T-helper 1 cell treated with Interleukin-12 subunit alpha and Interleukin-12 subunit beta and Interleukin-4 antibody, amounts not matched to agents 30 μg/mL and 1 μg/mL, for 36 hours (primary cell): ENCODE data around the gene EHMT2.
"Not testable (repeated sequence)": the region's sequence is repeated elsewhere in the genome, so short reads cannot be mapped to it uniquely, and the experiment has no call there.

ENCODE experiments used
- H3K27ac Mint-ChIP-seq: one replicate; pipeline ENCODE4 v1.8.0; 2021; ENCODE audit warnings: mild to moderate bottlenecking, mixed read lengths
- H3K27me3 Mint-ChIP-seq: one replicate; pipeline ENCODE4 v1.8.0; 2021; ENCODE audit warnings: low read depth, mixed read lengths
- H3K36me3 Mint-ChIP-seq: one replicate; pipeline ENCODE4 v1.8.0; 2021; ENCODE audit warnings: low read depth, mixed read lengths
- H3K4me1 Mint-ChIP-seq: one replicate; pipeline ENCODE4 v1.8.0; 2021; ENCODE audit warnings: low read depth, mixed read lengths
- H3K4me3 Mint-ChIP-seq: one replicate; pipeline ENCODE4 v1.8.0; 2021; ENCODE audit warnings: mild to moderate bottlenecking, moderate library complexity, mixed read lengths
- H3K9me3 Mint-ChIP-seq: one replicate; pipeline ENCODE4 v1.8.0; 2021; ENCODE audit warnings: mixed read lengths

EHMT2 gene

DNA sequence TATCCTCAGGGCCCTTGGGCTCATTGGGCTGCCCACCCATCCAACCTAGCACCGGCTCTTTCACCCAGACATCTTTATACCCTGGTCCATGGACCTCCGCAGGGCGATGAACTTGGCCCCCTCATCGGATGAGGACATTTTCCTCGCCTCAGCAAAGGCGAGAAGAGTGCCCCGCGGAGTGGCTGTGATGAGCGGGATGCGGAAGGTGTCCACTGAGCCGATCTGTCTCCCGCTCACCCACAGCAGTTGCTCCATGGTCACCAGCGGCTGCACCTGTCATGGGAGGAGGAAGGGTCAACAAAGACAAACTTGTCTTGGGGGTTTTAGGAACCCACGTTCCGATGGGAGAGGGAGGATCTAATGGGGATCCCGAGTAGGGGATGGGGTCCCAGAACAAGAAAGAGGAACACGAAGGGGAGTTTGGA lies 35.6 kb downstream of the EHMT2 start:
- Mint-ChIP-seq H3K4me3 (peak overlapping the region; percentile 98), H3K27ac (peak overlapping the region; percentile 91), H3K27me3 (no peaks in the 10 kb centered on the region), H3K9me3 (no peaks in the 10 kb centered on the region), H3K4me1 (peaks cover 20% of the 10 kb centered on the region), H3K36me3 (peaks cover 18% of the 10 kb centered on the region)

- Mint-ChIP-seq H3K27me3 (no peaks in the 10 kb centered on the region), H3K4me3 (peak overlapping the region; percentile 98), H3K36me3 (peaks cover 20% of the 10 kb centered on the region), H3K4me1 (peaks cover 20% of the 10 kb centered on the region), H3K9me3 (no peaks in the 10 kb centered on the region), H3K27ac (peak overlapping the region; percentile 91)
Observed at GRCh38 chr6:31861150-31861549, 36.3 kb downstream of the EHMT2 start.

GRCh38 chr6:31860349-31860748 lies 37.1 kb downstream of the EHMT2 start:
- Mint-ChIP-seq H3K36me3 (peaks cover 20% of the 10 kb centered on the region), H3K9me3 (no peaks in the 10 kb centered on the region), H3K4me3 (no peak overlapping the region), H3K27ac (no peak overlapping the region), H3K27me3 (no peaks in the 10 kb centered on the region), H3K4me1 (peaks cover 20% of the 10 kb centered on the region)

DNA sequence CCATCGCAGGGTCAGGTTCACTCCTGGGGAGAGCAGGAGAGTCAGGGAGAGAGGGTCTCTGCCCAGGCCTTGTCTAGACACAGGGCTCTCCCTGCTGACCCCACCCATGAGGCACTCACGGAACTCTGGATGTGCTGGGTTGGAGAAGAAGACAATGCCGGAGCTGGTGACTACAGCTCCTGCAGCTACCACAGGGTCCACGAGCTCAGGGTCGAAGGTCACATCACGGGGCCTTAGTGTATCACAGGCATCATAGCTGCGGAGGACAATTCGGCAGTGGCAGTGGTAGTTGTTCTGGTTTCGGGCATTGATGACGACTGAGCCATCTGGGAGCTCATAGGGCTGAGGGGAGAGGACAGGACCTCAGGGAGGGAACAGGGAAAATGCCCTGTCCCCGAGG lies 37.6 kb downstream of the EHMT2 start:
- Mint-ChIP-seq H3K9me3 (no peaks in the 10 kb centered on the region), H3K4me3 (no peak overlapping the region), H3K4me1 (peaks cover 20% of the 10 kb centered on the region), H3K27me3 (no peaks in the 10 kb centered on the region), H3K36me3 (peaks cover 20% of the 10 kb centered on the region), H3K27ac (no peak overlapping the region)

DNA sequence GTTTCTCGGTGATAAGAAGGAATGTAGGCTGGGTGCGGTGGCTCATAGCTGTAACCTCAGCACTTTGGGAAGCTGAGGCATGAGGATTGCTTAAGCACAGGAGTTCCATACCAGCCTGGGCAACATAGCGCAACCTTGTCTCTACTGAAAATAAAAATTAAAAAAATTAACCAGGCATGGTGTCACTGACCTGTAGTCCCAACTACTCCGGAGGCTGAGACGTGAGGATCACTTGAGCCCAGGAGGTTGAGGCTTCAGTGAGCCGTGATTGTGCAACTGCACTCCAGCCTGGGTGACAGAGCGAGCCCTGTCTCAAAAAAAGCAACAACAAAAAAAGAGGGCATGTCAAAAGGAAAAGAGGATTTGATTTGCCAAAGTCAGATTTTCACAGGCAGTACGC lies 38.8 kb downstream of the EHMT2 start:
- Mint-ChIP-seq H3K27me3 (no peaks in the 10 kb centered on the region), H3K27ac (no peak overlapping the region), H3K4me1 (peaks cover 16% of the 10 kb centered on the region), H3K4me3 (no peak overlapping the region), H3K9me3 (no peaks in the 10 kb centered on the region), H3K36me3 (peaks cover 20% of the 10 kb centered on the region)

- H3K4me1 Mint-ChIP-seq: peaks cover 12% of the 10 kb centered on the region
- not testable (repeated sequence) for H3K27me3 Mint-ChIP-seq, H3K27ac Mint-ChIP-seq, H3K4me3 Mint-ChIP-seq, H3K9me3 Mint-ChIP-seq
- H3K36me3 Mint-ChIP-seq: peaks cover 18% of the 10 kb centered on the region
Observed at GRCh38 chr6:31857774-31858173, 39.7 kb downstream of the EHMT2 start.

- not testable (repeated sequence) for H3K36me3 Mint-ChIP-seq, H3K9me3 Mint-ChIP-seq, H3K27me3 Mint-ChIP-seq, H3K4me1 Mint-ChIP-seq, H3K27ac Mint-ChIP-seq, H3K4me3 Mint-ChIP-seq
Observed at GRCh38 chr6:31851980-31852718, 45.3 kb downstream of the EHMT2 start.

DNA sequence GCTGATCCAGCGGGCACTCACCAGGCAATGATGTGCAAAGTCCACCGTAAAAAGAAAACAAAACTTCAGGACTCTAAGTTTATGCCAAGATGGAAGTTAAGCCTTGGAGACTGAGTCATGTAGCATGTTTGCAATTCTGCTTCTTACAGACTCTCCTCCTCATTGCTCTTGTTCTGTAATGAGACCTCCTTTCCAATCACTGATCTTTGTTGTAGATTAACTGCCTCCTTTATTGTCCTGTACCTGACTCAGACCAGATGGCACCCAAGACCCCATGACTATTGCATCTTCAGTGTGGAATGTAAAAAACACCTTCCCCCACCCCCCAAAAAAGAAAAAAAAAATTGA lies 46.0 kb downstream of the EHMT2 start:
- Mint-ChIP-seq H3K36me3 (no peaks in the 10 kb centered on the region), H3K9me3 (no peaks in the 10 kb centered on the region), H3K27ac (no peak overlapping the region), H3K27me3 (no peaks in the 10 kb centered on the region), H3K4me1 (no peaks in the 10 kb centered on the region), H3K4me3 (no peak overlapping the region)

DNA sequence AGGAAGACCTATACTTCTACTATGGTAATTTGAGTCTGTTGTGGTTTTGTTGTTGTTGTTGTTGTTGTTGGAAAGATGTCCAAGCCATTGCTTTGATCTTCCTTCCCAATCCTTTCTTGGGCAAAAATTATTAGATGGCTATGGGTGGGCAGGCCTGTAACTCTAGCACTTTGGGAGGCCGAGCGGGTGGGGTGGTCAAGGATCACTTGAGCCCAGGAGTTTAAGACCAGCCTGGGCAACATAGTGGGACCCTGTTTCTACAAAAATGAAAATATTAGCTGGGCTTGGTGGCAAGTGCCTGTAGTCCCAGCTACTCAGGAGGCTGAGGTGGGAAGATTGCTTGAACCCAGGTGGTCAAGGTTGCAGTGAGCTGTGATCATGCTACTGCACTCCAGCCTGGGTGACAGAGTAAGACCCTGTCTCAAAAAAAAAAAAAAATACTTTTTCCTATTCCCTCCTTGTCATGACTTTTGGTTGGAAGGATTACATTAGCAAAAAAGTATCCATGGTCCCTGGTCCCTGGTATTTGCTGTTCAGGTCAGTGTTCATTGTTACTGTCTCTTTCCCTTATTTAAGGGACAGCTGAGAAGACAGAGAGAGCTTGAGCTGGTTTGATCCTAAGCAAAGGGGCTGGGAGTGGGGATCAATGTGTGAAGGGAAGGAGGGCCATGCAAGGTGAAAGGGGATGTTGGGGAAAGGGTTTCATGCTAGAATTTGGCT lies 46.6 kb downstream of the EHMT2 start:
- Mint-ChIP-seq H3K9me3 (no peaks in the 10 kb centered on the region), H3K4me3 (no peak overlapping the region), H3K27ac (no peak overlapping the region), H3K27me3 (no peaks in the 10 kb centered on the region), H3K4me1 (no peaks in the 10 kb centered on the region), H3K36me3 (no peaks in the 10 kb centered on the region)

- Mint-ChIP-seq H3K4me1 (no peaks in the 10 kb centered on the region), H3K4me3 (no peak overlapping the region), H3K9me3 (no peaks in the 10 kb centered on the region), H3K36me3 (peaks cover 6% of the 10 kb centered on the region), H3K27ac (no peak overlapping the region), H3K27me3 (no peaks in the 10 kb centered on the region)
Observed at GRCh38 chr6:31847276-31847978, 50.1 kb downstream of the EHMT2 start.

DNA sequence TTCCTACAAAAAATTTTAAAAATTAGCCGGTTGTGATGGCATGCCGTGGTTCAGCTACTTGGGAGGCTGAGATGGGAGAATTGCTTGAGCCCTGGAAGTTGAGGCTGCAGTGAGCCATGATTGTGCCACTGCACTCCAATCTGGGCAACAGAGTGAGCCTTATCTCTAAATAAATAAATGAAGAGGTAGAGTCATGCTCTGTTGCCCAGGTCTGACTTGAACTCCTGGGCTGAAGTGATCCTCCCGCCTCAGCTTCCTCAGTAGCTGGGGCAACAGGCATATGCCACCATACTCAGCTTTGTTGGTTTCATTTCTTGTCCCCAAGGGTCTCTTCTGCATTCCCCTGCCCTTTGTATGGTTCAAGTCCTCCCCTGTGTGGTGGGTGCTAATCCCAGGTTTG lies 53.0 kb downstream of the EHMT2 start:
- Mint-ChIP-seq H3K4me3 (no peak overlapping the region), H3K27me3 (no peaks in the 10 kb centered on the region)

DNA sequence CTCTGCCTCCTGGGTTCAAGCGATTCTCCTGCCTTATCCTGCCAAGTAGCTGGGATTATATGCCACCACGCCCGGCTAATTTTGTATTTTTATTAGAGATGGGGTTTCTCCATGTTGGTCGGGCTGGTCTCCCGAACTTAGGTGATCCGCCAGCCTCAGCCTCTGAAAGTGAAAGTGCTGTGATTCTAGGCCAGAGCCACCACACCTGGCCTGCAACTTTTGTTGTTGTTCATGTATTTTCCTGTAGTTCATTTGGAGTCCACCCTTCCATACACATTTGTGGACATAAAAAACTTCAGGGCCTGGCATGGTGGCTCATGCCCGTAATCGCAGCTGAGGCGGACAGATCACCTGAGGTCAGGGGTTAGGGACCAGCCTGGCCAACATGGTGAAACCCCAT lies 55.4 kb downstream of the EHMT2 start:
- no peaks in the 10 kb centered on the region for H3K9me3 Mint-ChIP-seq
- peaks cover 24% of the 10 kb centered on the region for H3K36me3 Mint-ChIP-seq
- peaks cover 13% of the 10 kb centered on the region for H3K4me1 Mint-ChIP-seq
- H3K27me3 Mint-ChIP-seq: no peaks in the 10 kb centered on the region
- H3K4me3 Mint-ChIP-seq: no peak overlapping the region
- peak overlapping the region; percentile 31 for H3K27ac Mint-ChIP-seq

More for the DNA sequence above, 53.0 kb downstream of the EHMT2 start:
- Mint-ChIP-seq H3K9me3 (no peaks in the 10 kb centered on the region), H3K36me3 (peaks cover 10% of the 10 kb centered on the region), H3K4me1 (peaks cover 2% of the 10 kb centered on the region), H3K27ac (no peak overlapping the region)

DNA sequence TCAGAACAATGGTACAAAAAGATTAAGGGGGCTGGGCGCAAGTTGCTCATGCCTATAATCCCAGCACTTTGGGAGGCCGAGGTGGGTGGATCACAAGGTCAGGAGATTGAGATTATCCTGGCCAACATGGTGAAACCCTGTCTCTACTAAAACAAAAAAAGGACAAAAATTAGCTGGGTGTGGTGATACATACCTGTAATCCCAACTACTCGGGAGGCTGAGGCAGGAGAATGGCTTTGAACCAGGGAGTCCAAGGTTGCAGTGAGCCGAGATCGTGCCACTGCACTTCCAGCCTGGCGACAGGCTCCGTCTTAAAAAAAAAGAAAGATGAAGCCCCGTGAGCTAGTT lies 57.7 kb downstream of the EHMT2 start:
- not testable (repeated sequence) for H3K27me3 Mint-ChIP-seq, H3K4me3 Mint-ChIP-seq, H3K27ac Mint-ChIP-seq, H3K9me3 Mint-ChIP-seq
- Mint-ChIP-seq H3K4me1 (peaks cover 29% of the 10 kb centered on the region), H3K36me3 (peaks cover 36% of the 10 kb centered on the region)

DNA sequence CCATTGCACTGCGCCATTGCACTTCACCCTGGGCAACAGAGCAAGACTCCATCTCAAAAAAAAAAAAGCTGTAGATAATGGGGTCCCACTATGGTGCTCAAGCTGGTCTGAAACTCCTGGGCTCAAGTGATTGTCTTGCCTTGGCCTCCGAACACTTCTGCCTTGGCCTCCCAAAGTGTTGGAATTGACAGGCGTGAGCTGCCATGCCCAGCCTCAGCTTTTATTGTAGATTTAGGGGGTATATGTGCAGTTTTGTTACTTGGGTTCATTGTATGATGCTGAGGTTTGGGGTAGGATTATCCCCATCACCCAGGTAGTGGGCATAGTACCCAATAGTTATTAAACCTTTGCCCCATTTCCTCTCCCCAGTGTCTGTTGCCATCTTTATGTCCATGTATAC lies 58.5 kb downstream of the EHMT2 start:
- Mint-ChIP-seq H3K9me3 (no peaks in the 10 kb centered on the region), H3K4me1 (peaks cover 31% of the 10 kb centered on the region), H3K36me3 (peaks cover 37% of the 10 kb centered on the region), H3K27me3 (no peaks in the 10 kb centered on the region), H3K4me3 (peak overlapping the region; percentile 32), H3K27ac (no peak overlapping the region)

DNA sequence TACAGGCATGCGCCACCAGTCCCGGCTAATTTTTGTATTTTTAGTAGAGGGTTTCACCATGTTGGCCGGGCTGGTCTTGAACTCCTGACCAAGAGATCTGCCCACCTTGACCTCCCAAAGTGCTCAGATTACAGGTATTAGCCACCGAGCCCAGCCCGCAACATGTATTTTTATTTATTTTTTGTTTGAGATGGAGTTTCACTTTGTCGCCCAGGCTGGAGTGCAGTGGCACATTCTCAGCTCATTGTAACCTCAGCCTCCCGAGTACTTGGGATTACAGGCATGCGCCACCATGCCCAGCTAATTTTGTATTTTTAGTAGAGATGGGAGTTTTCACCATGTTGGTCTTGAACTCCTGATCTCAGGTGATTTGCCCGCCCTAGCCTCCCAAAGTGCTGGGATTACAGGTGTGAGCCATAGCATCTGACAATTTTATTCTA lies 59.4 kb downstream of the EHMT2 start:
- not testable (repeated sequence) for H3K9me3 Mint-ChIP-seq, H3K27me3 Mint-ChIP-seq
- Mint-ChIP-seq H3K27ac (peak overlapping the region; percentile 12), H3K36me3 (peaks cover 37% of the 10 kb centered on the region), H3K4me1 (peaks cover 33% of the 10 kb centered on the region), H3K4me3 (peak overlapping the region; percentile 95)
